GM12878 (cell line): ENCODE results near the gene CABLES1. TPM values are rescaled to one million over a fixed set of nuclear protein-coding genes. Genes with fewer than 3 reads are reported as not detected.
A peak's percentile ranks its signal among the peaks of the same experiment; 100 is the strongest.

ENCODE experiments used
- ATAC-seq: fragments of 200-7000 bp; cut with Tn5 transposase; 3 replicates; pipeline ENCODE4 v1.9.1; 2020; ENCODE audit warnings: mild to moderate bottlenecking, moderate library complexity
- BruUV-seq: library from RNA; stranded (reverse); fragments of 400-500 nt; replicated peaks from 2 replicates; lab custom pipeline; 2021; lab: Mats Ljungman, UMichigan
- CTCF ChIA-PET: fragments of 300-600 bp; sonication (Branson Sonifier 250); formaldehyde crosslinking; extraction: SDS; loops from one replicate; lab custom pipeline; 2021; ENCODE audit warnings: inconsistent platforms; lab: Yijun Ruan, JAX
- POLR2A ChIA-PET: fragments of 350-600 bp; formaldehyde crosslinking; extraction: SDS; loops from one replicate; lab custom pipeline; 2021; ENCODE audit warnings: inconsistent platforms; lab: Charles Lee
- RAD21 ChIA-PET: fragments of 300-600 bp; sonication (Branson Sonifier 250); formaldehyde crosslinking; loops from one replicate; lab custom pipeline; 2023; ENCODE audit warnings: antibody characterized with exemption; ENCODE audit not compliant: unreplicated experiment; lab: Charles Lee
- SMC1A ChIA-PET: fragments of 300-600 bp; sonication (Branson Sonifier 250); formaldehyde crosslinking; loops from one replicate; lab custom pipeline; 2023; ENCODE audit not compliant: unreplicated experiment, uncharacterized antibody; lab: Charles Lee
- DNase-seq: peaks from one replicate; pipeline ENCODE4 v3.0.0-alpha.2; 2011; ENCODE audit warnings: low read depth, low spot score
- FAIRE-seq: peaks from 3 replicates; lab custom pipeline; 2011; peaks lifted over from hg19 to GRCh38; lab: Jason Lieb, UNC
- H2AFZ ChIP-seq: 2 replicates; pipeline ENCODE4 v1.6.0; 2011; ENCODE audit warnings: low read depth, low read length, control low read depth; ENCODE audit not compliant: control insufficient read depth
- H3K27ac ChIP-seq: 2 replicates; pipeline ENCODE4 v1.5.1; 2011; ENCODE audit warnings: control low read depth; ENCODE audit not compliant: control insufficient read depth, insufficient read depth
- H3K27me3 ChIP-seq, 2 experiments: replicated peaks in 1 of 2; 2 replicates each; pipeline versions ENCODE4 v1.6.0 to v1.6.1; 2011; ENCODE audit warnings: low read length in 1 of 2; ENCODE audit not compliant: control insufficient read depth in 2 of 2, insufficient read depth in 2 of 2
- H3K36me3 ChIP-seq, 2 experiments: 2 replicates each; pipeline ENCODE4 v1.5.1; 2011; ENCODE audit warnings: low read length in 1 of 2; ENCODE audit not compliant: control insufficient read depth in 2 of 2, insufficient read depth in 2 of 2
- H3K4me1 ChIP-seq: 2 replicates; pipeline ENCODE4 v1.6.1; 2011; ENCODE audit warnings: mild to moderate bottlenecking, low read length, moderate library complexity, mixed read lengths; ENCODE audit not compliant: control insufficient read depth, insufficient read depth
- H3K4me2 ChIP-seq: 2 replicates; pipeline ENCODE4 v1.6.0; 2011; ENCODE audit warnings: control low read depth; ENCODE audit not compliant: control insufficient read depth, insufficient read depth
- H3K4me3 ChIP-seq: fragments of 200-600 bp; sonication (generic); 2 replicates; pipeline ENCODE4 v1.5.1; 2016
- H3K79me2 ChIP-seq: 2 replicates; pipeline ENCODE4 v1.6.0; 2011; ENCODE audit warnings: low read length; ENCODE audit not compliant: control insufficient read depth, insufficient read depth
- H3K9ac ChIP-seq: 2 replicates; pipeline ENCODE4 v1.8.0; 2011; ENCODE audit warnings: low read length, control low read depth, mixed read lengths; ENCODE audit not compliant: control insufficient read depth, insufficient read depth
- H3K9me3 ChIP-seq: replicated peaks from 3 replicates; pipeline ENCODE4 v1.5.1; 2011; ENCODE audit warnings: mild to moderate bottlenecking, low read length; ENCODE audit not compliant: control insufficient read depth, insufficient read depth
- H4K20me1 ChIP-seq: 2 replicates; pipeline ENCODE4 v1.6.0; 2011; ENCODE audit not compliant: control insufficient read depth, insufficient read depth
- BMI1 ChIP-seq: fragments of 450-650 bp; IDR thresholded peaks from 2 replicates; pipeline ENCODE4 v1.6.1; 2016; ENCODE audit warnings: mild to moderate bottlenecking, moderate library complexity, borderline replicate concordance
- JUNB ChIP-seq: IDR thresholded peaks from 2 replicates; pipeline ENCODE4 v1.6.1; 2016; ENCODE audit warnings: antibody characterized with exemption, mild to moderate bottlenecking
- KDM1A ChIP-seq: fragments of 200-600 bp; sonication (generic); IDR thresholded peaks from 2 replicates; pipeline ENCODE4 v1.6.1; 2016; ENCODE audit warnings: borderline replicate concordance
- POLR2AphosphoS5 ChIP-seq: IDR thresholded peaks from 2 replicates; pipeline ENCODE4 v1.6.1; 2011; ENCODE audit warnings: mild to moderate bottlenecking, low read length, inconsistent platforms
- POU2F2 ChIP-seq: IDR thresholded peaks from 3 replicates; pipeline ENCODE4 v1.6.1; 2011; ENCODE audit warnings: low read depth, mild to moderate bottlenecking, low read length, borderline replicate concordance
- RAD51 ChIP-seq: fragments of 450-650 bp; IDR thresholded peaks from 2 replicates; pipeline ENCODE4 v1.6.1; 2016; ENCODE audit warnings: moderate library complexity, mild to moderate bottlenecking, inconsistent platforms
- SMC3 ChIP-seq: IDR thresholded peaks from 2 replicates; pipeline ENCODE4 v1.6.1; 2011; ENCODE audit warnings: low read length, improper control_type of control experiment, borderline replicate concordance
- SP1 ChIP-seq: IDR thresholded peaks from one replicate; pipeline ENCODE4 v1.6.1; 2011; ENCODE audit warnings: low read depth, low read length
- SUPT20H ChIP-seq: IDR thresholded peaks from 2 replicates; pipeline ENCODE4 v1.6.1; 2011; ENCODE audit warnings: low read depth, mild to moderate bottlenecking, low read length, moderate library complexity, borderline replicate concordance; ENCODE audit not compliant: control insufficient read depth
- ZNF622 ChIP-seq: fragments of 450-650 bp; IDR thresholded peaks from 2 replicates; pipeline ENCODE4 v1.6.1; 2017; ENCODE audit warnings: mild to moderate bottlenecking, inconsistent platforms
- WGBS: methylation state at CpG from one replicate; pipeline ENCODE4 v1.1.6; 2016; ENCODE audit warnings: low lambda C conversion rate; ENCODE audit not compliant: insufficient replicate concordance, insufficient coverage; ENCODE audit errors: missing lambda C conversion rate; 5-methylcytosine and 5-hydroxymethylcytosine counted together
- in situ Hi-C: fragments of 300-500 bp; cut with MboI; formaldehyde crosslinking; loops from 9 replicates; pipeline ENCODE4 v1.14.3; 2018; ENCODE audit warnings: mixed read lengths
- intact Hi-C: fragments of 100-400 bp; cut with micrococcal nuclease; formaldehyde crosslinking; loops from one replicate; pipeline ENCODE4 v1.14.2; 2022; ENCODE audit not compliant: unreplicated experiment
- polyA plus RNA-seq, 11 experiments: library from polyadenylated mRNA; depleted of rRNA in 4 of 11; unstranded in 6 of 11; stranded (reverse) in 5 of 11; fragments of >200 nt; fragmentation: Nextera tagmentation in 4 of 11; fragmentation: Illumina TruSeq in 1 of 11; extraction: Ambion mirVana in 4 of 11; extraction: Trizol in 1 of 11; gene quantifications; 1 replicate in 1 of 11; 2 replicates in 10 of 11; pipeline versions ENCODE4 v1.2.1 to v1.2.3, GENCODE V29; 2011 to 2016; ENCODE audit warnings: inconsistent platforms in 2 of 11, missing spikeins in 2 of 11, low read depth in 1 of 11
- total RNA-seq, 4 experiments: library from RNA; depleted of rRNA in 3 of 4; stranded (reverse); fragments of >200 nt in 3 of 4; fragmentation: Illumina TruSeq in 1 of 4; extraction: Trizol in 1 of 4; gene quantifications; 2 replicates each; pipeline versions ENCODE4 v1.2.1 to v1.2.3, GENCODE V29; 2013 to 2021
- TF ChIP-seq, protein P1 (sequence below): fragments of 450-650 bp; IDR thresholded peaks from 2 replicates; pipeline ENCODE4 v1.6.1; 2016; ENCODE audit warnings: mild to moderate bottlenecking, moderate library complexity, borderline replicate concordance
- TF ChIP-seq, protein P2 (sequence below): IDR thresholded peaks from 2 replicates; pipeline ENCODE4 v1.6.1; 2011; ENCODE audit warnings: mild to moderate bottlenecking, low read depth, low read length, moderate library complexity; ENCODE audit not compliant: insufficient replicate concordance
- TF ChIP-seq, protein P3 (sequence below): fragments of 450-650 bp; IDR thresholded peaks from 2 replicates; pipeline ENCODE4 v1.6.1; 2014; ENCODE audit warnings: mild to moderate bottlenecking

Gene CABLES1
- total and polyA plus RNA-seq, 10 of the 15 experiments (the other 5 are each of a cell fraction or from before 2014, with no cell fraction given) = 2.9 to 27.2 (median 8.2) TPM

DNA sequence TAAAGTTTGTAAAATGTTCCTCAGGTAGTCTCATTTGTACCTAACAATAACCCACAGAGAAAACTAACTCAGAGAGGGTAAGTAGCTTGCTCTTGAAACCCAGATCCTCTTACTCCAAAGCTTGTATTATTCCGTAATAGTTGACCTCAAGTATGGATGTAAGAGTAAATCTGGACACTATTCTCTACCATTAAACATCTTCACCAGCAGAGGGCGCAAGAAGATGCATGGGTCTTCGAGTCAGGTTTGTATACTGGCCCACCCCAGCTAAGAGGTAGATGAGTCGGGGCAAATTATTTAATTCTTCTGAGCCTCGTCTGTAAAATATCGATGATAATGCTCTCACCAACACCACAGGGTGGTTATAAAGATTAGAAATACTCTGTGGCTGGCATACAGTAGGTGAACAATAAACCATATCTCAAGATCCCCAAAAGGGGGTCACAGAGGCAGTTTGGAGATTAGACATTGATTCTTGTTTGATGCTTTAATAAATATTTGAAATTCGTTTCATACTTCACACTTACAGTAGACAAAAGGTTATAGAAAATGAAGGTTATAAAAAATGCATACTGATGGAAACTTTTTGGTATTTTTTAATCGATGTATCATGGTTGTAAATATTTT is 3.5 kb upstream of the CABLES1 start (continued):
- TF ChIP-seq, protein P1, sequence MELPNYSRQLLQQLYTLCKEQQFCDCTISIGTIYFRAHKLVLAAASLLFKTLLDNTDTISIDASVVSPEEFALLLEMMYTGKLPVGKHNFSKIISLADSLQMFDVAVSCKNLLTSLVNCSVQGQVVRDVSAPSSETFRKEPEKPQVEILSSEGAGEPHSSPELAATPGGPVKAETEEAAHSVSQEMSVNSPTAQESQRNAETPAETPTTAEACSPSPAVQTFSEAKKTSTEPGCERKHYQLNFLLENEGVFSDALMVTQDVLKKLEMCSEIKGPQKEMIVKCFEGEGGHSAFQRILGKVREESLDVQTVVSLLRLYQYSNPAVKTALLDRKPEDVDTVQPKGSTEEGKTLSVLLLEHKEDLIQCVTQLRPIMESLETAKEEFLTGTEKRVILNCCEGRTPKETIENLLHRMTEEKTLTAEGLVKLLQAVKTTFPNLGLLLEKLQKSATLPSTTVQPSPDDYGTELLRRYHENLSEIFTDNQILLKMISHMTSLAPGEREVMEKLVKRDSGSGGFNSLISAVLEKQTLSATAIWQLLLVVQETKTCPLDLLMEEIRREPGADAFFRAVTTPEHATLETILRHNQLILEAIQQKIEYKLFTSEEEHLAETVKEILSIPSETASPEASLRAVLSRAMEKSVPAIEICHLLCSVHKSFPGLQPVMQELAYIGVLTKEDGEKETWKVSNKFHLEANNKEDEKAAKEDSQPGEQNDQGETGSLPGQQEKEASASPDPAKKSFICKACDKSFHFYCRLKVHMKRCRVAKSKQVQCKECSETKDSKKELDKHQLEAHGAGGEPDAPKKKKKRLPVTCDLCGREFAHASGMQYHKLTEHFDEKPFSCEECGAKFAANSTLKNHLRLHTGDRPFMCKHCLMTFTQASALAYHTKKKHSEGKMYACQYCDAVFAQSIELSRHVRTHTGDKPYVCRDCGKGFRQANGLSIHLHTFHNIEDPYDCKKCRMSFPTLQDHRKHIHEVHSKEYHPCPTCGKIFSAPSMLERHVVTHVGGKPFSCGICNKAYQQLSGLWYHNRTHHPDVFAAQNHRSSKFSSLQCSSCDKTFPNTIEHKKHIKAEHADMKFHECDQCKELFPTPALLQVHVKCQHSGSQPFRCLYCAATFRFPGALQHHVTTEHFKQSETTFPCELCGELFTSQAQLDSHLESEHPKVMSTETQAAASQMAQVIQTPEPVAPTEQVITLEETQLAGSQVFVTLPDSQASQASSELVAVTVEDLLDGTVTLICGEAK = no peak
- TF ChIP-seq POU2F2 (peak; percentile 32; the same call in 1 of the 3 replicates), SMC3 (peak; percentile 95)

DNA sequence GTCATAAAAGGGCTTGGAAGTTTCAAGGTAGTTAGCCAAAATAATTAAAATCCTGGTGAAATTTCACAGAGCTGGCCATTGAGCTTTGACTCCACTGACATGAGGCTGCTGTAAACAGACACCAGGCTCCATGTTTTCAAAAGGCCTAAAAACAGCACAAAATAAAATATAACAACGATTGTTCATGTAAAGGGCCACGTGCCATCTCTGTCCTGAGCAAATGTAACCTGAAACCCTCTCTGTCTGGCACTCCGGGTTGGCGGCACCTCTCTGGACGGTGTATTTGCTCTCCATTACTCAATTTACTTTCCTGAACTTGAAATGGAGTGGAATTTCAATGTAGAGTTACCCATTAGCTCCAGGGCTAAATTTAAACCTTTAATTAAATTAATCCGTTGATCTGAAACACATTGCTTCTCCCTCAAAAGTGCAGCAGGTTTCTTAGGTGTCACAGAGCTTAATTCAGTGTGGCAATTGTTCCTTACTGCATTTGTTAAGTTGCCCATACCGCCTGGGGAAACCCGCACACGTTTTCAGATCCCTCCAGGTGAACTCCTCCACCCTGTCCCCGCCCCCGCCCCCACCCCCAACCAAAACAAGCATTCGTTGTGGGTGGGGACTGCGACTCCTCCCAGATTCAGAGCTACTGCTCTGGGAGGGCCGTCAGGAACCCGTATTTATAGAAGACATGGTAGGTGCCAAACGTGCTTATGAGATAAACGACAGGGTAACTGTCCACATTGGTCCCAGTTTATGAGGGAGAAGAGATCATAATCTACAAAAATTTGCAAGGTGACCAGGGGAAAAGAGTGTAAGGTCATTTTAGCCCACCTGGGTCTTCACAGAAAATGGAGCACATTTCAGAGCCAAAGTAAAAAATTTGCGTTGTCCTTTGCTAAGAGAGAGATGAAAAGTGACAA is 1.2 kb upstream of the CABLES1 start:
- TSS peak; percentile 80 for BruUV-seq
- FAIRE-seq = no peak
- peak; percentile 59 for DNase-seq
- Histone ChIP-seq H3K27ac (peak overlapping the region; percentile 73), H3K4me1 (peaks cover 24% of the 10 kb centered on the region), H4K20me1 (no peaks in the 10 kb centered on the region), H2AFZ (peak overlapping the region; percentile 50; the same call in 1 of the 2 replicates), H3K36me3 (no peaks in the 10 kb centered on the region), H3K9ac (peak overlapping the region; percentile 88), H3K4me2 (peak overlapping the region; percentile 98), H3K9me3 (no peaks in the 10 kb centered on the region), H3K4me3 (peak overlapping the region; percentile 76), H3K79me2 (peaks cover 43% of the 10 kb centered on the region), H3K27me3 (no peaks in the 10 kb centered on the region)
- ChIA-PET RAD21 (interaction anchor here (0.6 to 7.8 kb wide), 35 partner anchors 9 to 374 kb away, joined by 3 to 114 read pairs (median 4); no protein-coding TSS in a partner anchor), SMC1A (interaction anchor here (0.6 to 3.9 kb wide), 36 partner anchors 9 to 371 kb away, joined by 3 to 52 read pairs (median 4); no protein-coding TSS in a partner anchor), POLR2A (interaction anchor here (0.6 to 7.1 kb wide), 22 partner anchors 11 to 372 kb away, joined by 3 to 86 read pairs (median 4); partner anchors contain the start of genes RBBP8, RIOK3 and RMC1), CTCF (interaction anchor here (1.0 to 7.1 kb wide), 16 partner anchors 9 to 371 kb away, joined by 3 to 141 read pairs (median 4); partner anchors contain the start of gene RBBP8)
- WGBS = 22% methylated on average over 18 of the region's 18 CpGs
- intact Hi-C loops (loop anchor here (1.0 to 10.0 kb wide), 2 partner anchors 199 to 225 kb away; partner anchors contain the start of gene RBBP8), in situ Hi-C loops (loop anchor here (5.0 kb wide), 2 partner anchors 223 to 278 kb away; no protein-coding TSS in a partner anchor)
- ATAC-seq = peak; percentile 71
- TF ChIP-seq SP1 (no peak), SUPT20H (no peak), POLR2AphosphoS5 (peak; percentile 88), BMI1 (no peak), ZNF622 (no peak), JUNB (no peak), KDM1A (no peak), RAD51 (0 out of 2 replicates have a peak, but pooled peaks have one; percentile 27)
- TF ChIP-seq, protein P2, sequence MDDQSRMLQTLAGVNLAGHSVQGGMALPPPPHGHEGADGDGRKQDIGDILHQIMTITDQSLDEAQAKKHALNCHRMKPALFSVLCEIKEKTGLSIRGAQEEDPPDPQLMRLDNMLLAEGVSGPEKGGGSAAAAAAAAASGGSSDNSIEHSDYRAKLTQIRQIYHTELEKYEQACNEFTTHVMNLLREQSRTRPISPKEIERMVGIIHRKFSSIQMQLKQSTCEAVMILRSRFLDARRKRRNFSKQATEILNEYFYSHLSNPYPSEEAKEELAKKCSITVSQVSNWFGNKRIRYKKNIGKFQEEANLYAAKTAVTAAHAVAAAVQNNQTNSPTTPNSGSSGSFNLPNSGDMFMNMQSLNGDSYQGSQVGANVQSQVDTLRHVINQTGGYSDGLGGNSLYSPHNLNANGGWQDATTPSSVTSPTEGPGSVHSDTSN = no peak
- TF ChIP-seq, protein P3, sequence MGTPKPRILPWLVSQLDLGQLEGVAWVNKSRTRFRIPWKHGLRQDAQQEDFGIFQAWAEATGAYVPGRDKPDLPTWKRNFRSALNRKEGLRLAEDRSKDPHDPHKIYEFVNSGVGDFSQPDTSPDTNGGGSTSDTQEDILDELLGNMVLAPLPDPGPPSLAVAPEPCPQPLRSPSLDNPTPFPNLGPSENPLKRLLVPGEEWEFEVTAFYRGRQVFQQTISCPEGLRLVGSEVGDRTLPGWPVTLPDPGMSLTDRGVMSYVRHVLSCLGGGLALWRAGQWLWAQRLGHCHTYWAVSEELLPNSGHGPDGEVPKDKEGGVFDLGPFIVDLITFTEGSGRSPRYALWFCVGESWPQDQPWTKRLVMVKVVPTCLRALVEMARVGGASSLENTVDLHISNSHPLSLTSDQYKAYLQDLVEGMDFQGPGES = no peak
